SH-SY5Y (cell line): ENCODE data around the gene FGGY.

ENCODE experiments used
- GATA2 ChIP-seq: IDR thresholded peaks from 2 replicates; pipeline ENCODE4 v1.6.1; 2011; ENCODE audit warnings: mild to moderate bottlenecking, low read depth, low read length
- GATA3 ChIP-seq: IDR thresholded peaks from 2 replicates; pipeline ENCODE4 v1.6.1; 2011; ENCODE audit warnings: low read depth, mild to moderate bottlenecking, low read length, moderate library complexity

GRCh38 chr1:59294423-59294822 lies 2.5 kb upstream of the FGGY start:
- TF ChIP-seq GATA3, result no peak
- no peak for TF ChIP-seq GATA2
